ENCODE results near the gene OR51B5. TPM values are rescaled to one million over a fixed set of nuclear protein-coding genes. Genes with fewer than 3 reads are reported as not detected.
"Not testable (repeated sequence)": the region's sequence is repeated elsewhere in the genome, so short reads cannot be mapped to it uniquely, and the experiment has no call there.

The OR51B5 gene
- total and polyA plus RNA-seq, 2 experiments from 2014 or later, result not detected

DNA sequence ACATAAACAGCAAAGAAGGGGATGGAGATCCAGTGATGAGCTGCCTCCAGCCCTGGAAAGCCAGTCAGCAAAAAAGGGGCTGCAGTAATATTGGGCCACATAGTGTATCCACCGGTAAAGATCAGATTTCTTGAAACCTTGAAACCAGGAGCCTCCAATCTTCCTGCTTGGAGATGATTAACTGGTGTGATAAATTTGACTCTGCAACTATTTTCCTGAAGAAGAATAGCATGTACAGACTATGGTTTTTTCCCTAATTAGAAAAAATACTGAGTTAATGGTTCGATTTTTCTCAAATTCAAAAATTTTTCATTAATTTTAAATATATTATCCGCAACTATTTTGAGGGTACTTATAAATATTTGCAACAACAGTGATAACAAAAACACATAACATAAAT, 19.1 kb downstream of the OR51B5 start, which contains the start of gene OR51B2 (continued):
- TF ChIP-seq EZH2 (IDR thresholded peaks at IDR 0.05; ENCODE audit: low read depth, unreplicated experiment), result no peak
- TF ChIP-seq EZH2phosphoT487 (IDR thresholded peaks at IDR 0.05; ENCODE audit: unreplicated experiment), result no peak
- TF ChIP-seq NANOG (IDR thresholded peaks at IDR 0.05; ENCODE audit: borderline replicate concordance), result no peak

DNA sequence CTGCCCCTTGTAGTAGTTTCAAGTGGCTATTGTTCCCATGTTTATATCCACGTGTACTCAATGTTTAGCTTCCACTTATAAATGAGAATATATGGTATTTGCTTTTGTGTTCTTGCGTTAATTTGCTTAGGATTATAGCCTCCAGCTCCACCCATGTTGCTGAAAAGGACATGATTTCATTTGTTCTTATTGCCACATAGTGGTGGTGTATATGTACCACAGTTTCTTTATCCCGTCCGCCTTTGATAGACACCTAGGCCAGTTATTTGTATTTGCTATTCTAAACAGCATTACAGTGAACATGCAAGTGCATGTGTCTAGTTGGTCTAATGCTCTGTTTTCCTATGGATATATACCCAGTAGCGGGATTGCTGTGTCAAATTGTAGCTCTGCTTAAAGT, 26.0 kb downstream of the OR51B5 start:
- H3K9me3 Mint-ChIP-seq, result no peaks in the 10 kb centered on the region
- H3K27ac Mint-ChIP-seq, result no peak overlapping the region
- no peaks in the 10 kb centered on the region for H3K36me3 Mint-ChIP-seq (ENCODE audit: low read depth)
- no peak overlapping the region for H3K4me3 Mint-ChIP-seq
- Histone ChIP-seq H3K9me2 (ENCODE audit: insufficient read depth) (no peaks in the 10 kb centered on the region), H3K4me3 (no peak overlapping the region), H3F3A (replicated peaks; ENCODE audit: low read depth) (no peaks in the 10 kb centered on the region), H3K27ac (ENCODE audit: low read depth) (no peak overlapping the region), H3K79me2 (replicated peaks; ENCODE audit: insufficient read depth) (no peaks in the 10 kb centered on the region), H4K20me1 (replicated peaks; ENCODE audit: insufficient read depth) (no peaks in the 10 kb centered on the region), H2AFZ (no peak overlapping the region), H3K4me1 (ENCODE audit: insufficient read depth) (no peaks in the 10 kb centered on the region), H3K36me3 (ENCODE audit: insufficient read depth) (no peaks in the 10 kb centered on the region), H3K27me3 (ENCODE audit: insufficient read depth) (no peaks in the 10 kb centered on the region), H3K4me2 (no peak overlapping the region)
- no peaks in the 10 kb centered on the region for H3K27me3 Mint-ChIP-seq (ENCODE audit: insufficient read depth, low read depth, poor library complexity)
- DNase-seq (ENCODE audit: low spot score), result no peak
- H3K4me1 Mint-ChIP-seq, result no peaks in the 10 kb centered on the region
- TF ChIP-seq, protein P1, sequence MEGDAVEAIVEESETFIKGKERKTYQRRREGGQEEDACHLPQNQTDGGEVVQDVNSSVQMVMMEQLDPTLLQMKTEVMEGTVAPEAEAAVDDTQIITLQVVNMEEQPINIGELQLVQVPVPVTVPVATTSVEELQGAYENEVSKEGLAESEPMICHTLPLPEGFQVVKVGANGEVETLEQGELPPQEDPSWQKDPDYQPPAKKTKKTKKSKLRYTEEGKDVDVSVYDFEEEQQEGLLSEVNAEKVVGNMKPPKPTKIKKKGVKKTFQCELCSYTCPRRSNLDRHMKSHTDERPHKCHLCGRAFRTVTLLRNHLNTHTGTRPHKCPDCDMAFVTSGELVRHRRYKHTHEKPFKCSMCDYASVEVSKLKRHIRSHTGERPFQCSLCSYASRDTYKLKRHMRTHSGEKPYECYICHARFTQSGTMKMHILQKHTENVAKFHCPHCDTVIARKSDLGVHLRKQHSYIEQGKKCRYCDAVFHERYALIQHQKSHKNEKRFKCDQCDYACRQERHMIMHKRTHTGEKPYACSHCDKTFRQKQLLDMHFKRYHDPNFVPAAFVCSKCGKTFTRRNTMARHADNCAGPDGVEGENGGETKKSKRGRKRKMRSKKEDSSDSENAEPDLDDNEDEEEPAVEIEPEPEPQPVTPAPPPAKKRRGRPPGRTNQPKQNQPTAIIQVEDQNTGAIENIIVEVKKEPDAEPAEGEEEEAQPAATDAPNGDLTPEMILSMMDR (conservative IDR thresholded peaks at IDR 0.05; ENCODE audit: low read depth in 2 of 2), result 0 out of 4 replicates have a peak, but pooled peaks of 1 of the 2 experiments have one; percentile 12
- TF ChIP-seq JUNB (IDR thresholded peaks at IDR 0.05; ENCODE audit: unreplicated experiment) (no peak), CREB1 (CRISPR knock-in tag; IDR thresholded peaks at IDR 0.05; ENCODE audit: low read depth) (no peak), POLR2AphosphoS5 (IDR thresholded peaks at IDR 0.05; ENCODE audit: low read depth) (no peak), EZH2phosphoT487 (IDR thresholded peaks at IDR 0.05; ENCODE audit: unreplicated experiment) (no peak), STAT1 (IDR thresholded peaks at IDR 0.05; ENCODE audit: unreplicated experiment) (no peak), NANOG (IDR thresholded peaks at IDR 0.05; ENCODE audit: borderline replicate concordance) (no peak), ZNF331 (CRISPR knock-in tag; IDR thresholded peaks at IDR 0.05; ENCODE audit: low read depth) (no peak)
- TF ChIP-seq, protein P2, sequence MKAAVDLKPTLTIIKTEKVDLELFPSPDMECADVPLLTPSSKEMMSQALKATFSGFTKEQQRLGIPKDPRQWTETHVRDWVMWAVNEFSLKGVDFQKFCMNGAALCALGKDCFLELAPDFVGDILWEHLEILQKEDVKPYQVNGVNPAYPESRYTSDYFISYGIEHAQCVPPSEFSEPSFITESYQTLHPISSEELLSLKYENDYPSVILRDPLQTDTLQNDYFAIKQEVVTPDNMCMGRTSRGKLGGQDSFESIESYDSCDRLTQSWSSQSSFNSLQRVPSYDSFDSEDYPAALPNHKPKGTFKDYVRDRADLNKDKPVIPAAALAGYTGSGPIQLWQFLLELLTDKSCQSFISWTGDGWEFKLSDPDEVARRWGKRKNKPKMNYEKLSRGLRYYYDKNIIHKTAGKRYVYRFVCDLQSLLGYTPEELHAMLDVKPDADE (IDR thresholded peaks at IDR 0.05), result no peak
- ATAC-seq, result no peak

DNA sequence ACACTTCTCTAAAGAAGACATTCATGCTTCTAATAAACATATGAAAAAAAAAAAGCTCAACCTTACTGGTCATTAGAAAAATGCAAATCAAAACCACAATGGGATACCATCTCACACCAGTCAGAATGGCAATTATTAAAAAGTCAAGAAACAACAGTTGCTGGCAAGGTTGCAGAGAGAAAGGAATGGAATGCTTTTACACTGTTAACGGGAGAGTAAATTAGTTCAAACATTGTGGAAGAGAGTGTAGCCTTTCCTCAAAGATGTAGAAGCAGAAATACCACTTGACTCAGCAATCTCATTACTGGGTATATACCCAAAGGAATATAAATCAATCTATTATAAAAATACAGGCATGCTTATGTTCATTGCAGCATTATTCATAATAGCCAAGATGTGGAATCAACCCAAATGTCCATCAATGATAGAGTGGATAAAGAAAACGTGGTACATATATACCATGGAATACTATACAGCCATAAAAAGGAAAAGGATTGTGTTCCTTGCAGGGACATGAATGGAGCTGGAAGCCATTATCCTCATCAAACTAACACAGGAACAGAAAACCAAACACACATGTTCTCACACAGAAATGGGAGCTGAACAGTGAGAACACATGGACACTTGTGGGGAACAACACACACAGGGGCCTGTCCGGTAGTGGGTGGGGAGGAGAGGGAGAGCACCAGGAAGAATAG, 29.8 kb downstream of the OR51B5 start:
- not testable (repeated sequence) for H3F3A ChIP-seq (replicated peaks; ENCODE audit: low read depth); DNase-seq (ENCODE audit: low spot score); H2AFZ ChIP-seq; H3K4me1 ChIP-seq (ENCODE audit: insufficient read depth); H3K27ac ChIP-seq (ENCODE audit: low read depth); H3K4me2 ChIP-seq; H3K9me2 ChIP-seq (ENCODE audit: insufficient read depth); H3K4me1 Mint-ChIP-seq; H3K36me3 ChIP-seq (ENCODE audit: insufficient read depth); H3K27me3 Mint-ChIP-seq (ENCODE audit: insufficient read depth, low read depth, poor library complexity); H3K36me3 Mint-ChIP-seq (ENCODE audit: low read depth); ATAC-seq; H3K9me3 Mint-ChIP-seq; H4K20me1 ChIP-seq (replicated peaks; ENCODE audit: insufficient read depth); H3K27ac Mint-ChIP-seq; H3K4me3 Mint-ChIP-seq; H3K79me2 ChIP-seq (replicated peaks; ENCODE audit: insufficient read depth); H3K4me3 ChIP-seq; H3K27me3 ChIP-seq (ENCODE audit: insufficient read depth)
